Measurements from ENCODE around the gene VSX1. TPM values are rescaled to one million over a fixed set of nuclear protein-coding genes. Genes with fewer than 3 reads are reported as not detected.

Gene VSX1
- total RNA-seq, 4 donors from 2014 or later: not detected

GRCh38 chr20:25065072-25065624, 16.8 kb downstream of the VSX1 start:
- Histone ChIP-seq H3K27ac (peak overlapping the region in 2 of 4 donors; percentile 26 to 73), H3K4me1 (peaks cover 0 to 16% (median 0%) of the 10 kb centered on the region in 4 donors), H3K4me3 (no peak overlapping the region), H3K27me3 (no peaks in the 10 kb centered on the region), H3K36me3 (no peaks in the 10 kb centered on the region), H3K9me3 (no peaks in the 10 kb centered on the region)
- TF ChIP-seq, protein P1, sequence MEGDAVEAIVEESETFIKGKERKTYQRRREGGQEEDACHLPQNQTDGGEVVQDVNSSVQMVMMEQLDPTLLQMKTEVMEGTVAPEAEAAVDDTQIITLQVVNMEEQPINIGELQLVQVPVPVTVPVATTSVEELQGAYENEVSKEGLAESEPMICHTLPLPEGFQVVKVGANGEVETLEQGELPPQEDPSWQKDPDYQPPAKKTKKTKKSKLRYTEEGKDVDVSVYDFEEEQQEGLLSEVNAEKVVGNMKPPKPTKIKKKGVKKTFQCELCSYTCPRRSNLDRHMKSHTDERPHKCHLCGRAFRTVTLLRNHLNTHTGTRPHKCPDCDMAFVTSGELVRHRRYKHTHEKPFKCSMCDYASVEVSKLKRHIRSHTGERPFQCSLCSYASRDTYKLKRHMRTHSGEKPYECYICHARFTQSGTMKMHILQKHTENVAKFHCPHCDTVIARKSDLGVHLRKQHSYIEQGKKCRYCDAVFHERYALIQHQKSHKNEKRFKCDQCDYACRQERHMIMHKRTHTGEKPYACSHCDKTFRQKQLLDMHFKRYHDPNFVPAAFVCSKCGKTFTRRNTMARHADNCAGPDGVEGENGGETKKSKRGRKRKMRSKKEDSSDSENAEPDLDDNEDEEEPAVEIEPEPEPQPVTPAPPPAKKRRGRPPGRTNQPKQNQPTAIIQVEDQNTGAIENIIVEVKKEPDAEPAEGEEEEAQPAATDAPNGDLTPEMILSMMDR (IDR thresholded peaks at IDR 0.05): no peak
- TF ChIP-seq POLR2A (IDR thresholded peaks at IDR 0.05): no peak
- DNase-seq: peak in 2 of 3 donors; percentile 61 to 64

- H3K4me3 ChIP-seq: no peak overlapping the region
- no peaks in the 10 kb centered on the region for H3K27me3 ChIP-seq
- TF ChIP-seq POLR2A (IDR thresholded peaks at IDR 0.05): no peak
- TF ChIP-seq, protein P1 (IDR thresholded peaks at IDR 0.05): no peak
- H3K36me3 ChIP-seq: no peaks in the 10 kb centered on the region
- peak overlapping the region in 2 of 4 donors; percentile 26 to 73 for H3K27ac ChIP-seq
- peaks cover 0 to 16% (median 0%) of the 10 kb centered on the region in 4 donors for H3K4me1 ChIP-seq
- no peaks in the 10 kb centered on the region for H3K9me3 ChIP-seq
- DNase-seq: peak in 2 of 3 donors; percentile 30 to 38
Observed at GRCh38 chr20:25064561-25065071, 17.3 kb downstream of the VSX1 start.

DNA sequence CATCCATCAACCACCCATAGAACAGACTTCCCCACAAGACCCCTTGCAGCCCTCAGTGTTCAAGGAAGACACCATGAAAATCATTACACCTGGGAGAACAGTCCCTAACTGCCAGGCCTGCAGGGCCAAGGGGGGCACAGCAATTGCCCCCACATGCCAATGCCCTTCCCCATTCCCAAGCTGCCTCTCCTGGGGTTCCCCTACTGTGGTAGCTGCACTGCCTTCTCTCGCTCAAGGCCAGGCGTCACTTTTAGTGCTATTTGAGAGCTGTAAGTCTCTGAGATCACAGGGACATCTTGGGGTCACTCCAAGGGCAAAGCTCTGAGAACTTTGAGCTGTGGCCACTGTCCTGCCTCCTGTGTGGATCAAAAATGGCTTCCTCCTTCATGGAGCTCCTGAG, 18.0 kb downstream of the VSX1 start:
- peaks cover 0 to 20% (median 0%) of the 10 kb centered on the region in 4 donors for H3K4me1 ChIP-seq
- H3K27ac ChIP-seq: no peak overlapping the region
- no peak overlapping the region for H3K4me3 ChIP-seq
- no peaks in the 10 kb centered on the region for H3K27me3 ChIP-seq
- no peaks in the 10 kb centered on the region for H3K36me3 ChIP-seq
- TF ChIP-seq, protein P1 (IDR thresholded peaks at IDR 0.05): no peak
- no peak for TF ChIP-seq POLR2A (IDR thresholded peaks at IDR 0.05)
- no peaks in the 10 kb centered on the region for H3K9me3 ChIP-seq
- DNase-seq: peak in 1 of 3 donors; percentile 28

DNA sequence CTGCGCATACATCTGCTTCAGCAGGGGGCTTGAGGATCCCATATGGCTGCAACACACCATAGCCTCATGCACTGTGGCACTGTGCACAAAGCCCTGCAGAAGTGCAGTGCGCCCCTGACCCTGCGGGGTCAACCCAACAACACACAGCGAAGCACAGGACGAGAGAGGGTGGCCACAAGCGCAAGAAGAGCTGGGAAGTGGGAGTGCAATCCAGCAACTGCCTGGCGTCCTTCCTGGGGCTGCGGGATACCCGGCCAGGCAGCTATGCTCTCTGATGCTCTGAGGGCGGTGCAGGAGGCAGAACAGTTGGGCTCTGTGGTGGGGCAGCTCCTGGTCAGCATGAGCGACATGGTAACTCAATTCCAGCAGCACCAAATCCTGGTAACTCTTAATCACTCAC, 18.4 kb downstream of the VSX1 start:
- no peaks in the 10 kb centered on the region for H3K27me3 ChIP-seq
- no peaks in the 10 kb centered on the region for H3K36me3 ChIP-seq
- TF ChIP-seq, protein P1 (IDR thresholded peaks at IDR 0.05): no peak
- peaks cover 0 to 24% (median 2%) of the 10 kb centered on the region in 4 donors for H3K4me1 ChIP-seq
- H3K27ac ChIP-seq: no peak overlapping the region
- no peak overlapping the region for H3K4me3 ChIP-seq
- no peaks in the 10 kb centered on the region for H3K9me3 ChIP-seq
- DNase-seq: peak in 2 of 3 donors; percentile 26 to 34

- Histone ChIP-seq H3K4me3 (no peak overlapping the region), H3K27ac (no peak overlapping the region), H3K9me3 (no peaks in the 10 kb centered on the region), H3K36me3 (no peaks in the 10 kb centered on the region), H3K27me3 (no peaks in the 10 kb centered on the region), H3K4me1 (peaks cover 0 to 27% (median 3%) of the 10 kb centered on the region in 4 donors)
- TF ChIP-seq POLR2A (IDR thresholded peaks at IDR 0.05): no peak
- TF ChIP-seq, protein P1 (IDR thresholded peaks at IDR 0.05): peak in 1 of 6 experiments; percentile 11
- peak in 1 of 3 donors; percentile 34 for DNase-seq
Observed at GRCh38 chr20:25062841-25063240, 19.1 kb downstream of the VSX1 start.
